Neutrophil (primary cell): ENCODE data around the gene HAUS1.

Source experiments
- H3K27ac ChIP-seq: fragments of 200-600 bp; sonication (generic); 2 replicates; pipeline ENCODE4 v1.5.1; 2016; ENCODE audit warnings: mild to moderate bottlenecking, moderate library complexity
- H3K27me3 ChIP-seq: fragments of 200-600 bp; sonication (generic); 2 replicates; pipeline ENCODE4 v1.6.0; 2016; ENCODE audit warnings: mild to moderate bottlenecking
- H3K36me3 ChIP-seq: fragments of 200-600 bp; sonication (generic); 2 replicates; pipeline ENCODE4 v1.5.1; 2017
- H3K4me1 ChIP-seq, 2 experiments: fragments of 200-600 bp in 1 of 2; sonication (generic) in 1 of 2; 1 replicate in 1 of 2; 2 replicates in 1 of 2; pipeline versions ENCODE4 v1.5.1 to v1.6.1; 2013 to 2016; ENCODE audit warnings: low read depth in 1 of 2, low read length in 1 of 2, mild to moderate bottlenecking in 1 of 2, moderate library complexity in 1 of 2; ENCODE audit not compliant: control insufficient read depth in 1 of 2, insufficient read depth in 1 of 2
- H3K4me3 ChIP-seq, 2 experiments: fragments of 200-600 bp in 1 of 2; sonication (generic) in 1 of 2; 1 replicate in 1 of 2; 2 replicates in 1 of 2; pipeline ENCODE4 v1.5.1; 2013 to 2016; ENCODE audit warnings: low read depth in 1 of 2, low read length in 1 of 2, mild to moderate bottlenecking in 1 of 2, moderate library complexity in 1 of 2
- H3K9me3 ChIP-seq: fragments of 200-600 bp; sonication (generic); 2 replicates; pipeline ENCODE4 v1.5.1; 2016
- CTCF ChIP-seq: fragments of 200-600 bp; sonication (generic); IDR thresholded peaks from 2 replicates; pipeline ENCODE4 v1.5.1; 2016; ENCODE audit warnings: antibody characterized with exemption

HAUS1 gene

GRCh38 chr18:46164920-46165319, 60.7 kb downstream of the HAUS1 start:
- Histone ChIP-seq H3K9me3 (no peaks in the 10 kb centered on the region), H3K27ac (no peak overlapping the region), H3K4me1 (peaks cover 9 to 11% of the 10 kb centered on the region in 2 experiments), H3K36me3 (no peaks in the 10 kb centered on the region), H3K4me3 (no peak overlapping the region), H3K27me3 (no peaks in the 10 kb centered on the region)
- no peak for TF ChIP-seq CTCF

GRCh38 chr18:46166261-46166970, 62.2 kb downstream of the HAUS1 start:
- peaks cover 9 to 11% of the 10 kb centered on the region in 2 experiments for H3K4me1 ChIP-seq
- H3K4me3 ChIP-seq: no peak overlapping the region
- H3K9me3 ChIP-seq: no peaks in the 10 kb centered on the region
- H3K36me3 ChIP-seq: no peaks in the 10 kb centered on the region
- TF ChIP-seq CTCF: no peak
- H3K27me3 ChIP-seq: no peaks in the 10 kb centered on the region
- no peak overlapping the region for H3K27ac ChIP-seq

- Histone ChIP-seq H3K4me3 (peak overlapping the region; percentile 40 to 49), H3K4me1 (peaks cover 10 to 11% of the 10 kb centered on the region in 2 experiments), H3K36me3 (no peaks in the 10 kb centered on the region), H3K9me3 (no peaks in the 10 kb centered on the region), H3K27me3 (no peaks in the 10 kb centered on the region), H3K27ac (peak overlapping the region; percentile 48)
- TF ChIP-seq CTCF: no peak
These were observed 63.8 kb downstream of the HAUS1 start for GRCh38 chr18:46167971-46168370.

GRCh38 chr18:46169464-46169941, 65.3 kb downstream of the HAUS1 start:
- Histone ChIP-seq H3K9me3 (no peaks in the 10 kb centered on the region), H3K4me1 (peaks cover 14 to 17% of the 10 kb centered on the region in 2 experiments), H3K27me3 (no peaks in the 10 kb centered on the region), H3K27ac (no peak overlapping the region), H3K4me3 (no peak overlapping the region), H3K36me3 (no peaks in the 10 kb centered on the region)
- TF ChIP-seq CTCF: no peak

GRCh38 chr18:46171331-46171730, 67.1 kb downstream of the HAUS1 start:
- Histone ChIP-seq H3K27ac (no peak overlapping the region), H3K4me1 (peaks cover 27 to 35% of the 10 kb centered on the region in 2 experiments), H3K27me3 (no peaks in the 10 kb centered on the region), H3K36me3 (no peaks in the 10 kb centered on the region), H3K9me3 (no peaks in the 10 kb centered on the region), H3K4me3 (no peak overlapping the region)
- no peak for TF ChIP-seq CTCF
